H1 (cell line): ENCODE measurements around the gene RBM4. TPM values are rescaled to one million over a fixed set of nuclear protein-coding genes. Genes with fewer than 3 reads are reported as not detected.

Experiments used
- CBX8 ChIP-seq: fragments of 300-800, 300-1000 bp; sonication (generic); IDR thresholded peaks from 2 replicates; pipeline ENCODE4 v1.7.1; 2016; ENCODE audit warnings: low read depth, low read length, borderline replicate concordance
- CEBPB ChIP-seq: IDR thresholded peaks from 2 replicates; pipeline ENCODE4 v1.6.1; 2012; ENCODE audit warnings: low read depth, low read length
- NANOG ChIP-seq: IDR thresholded peaks from 2 replicates; pipeline ENCODE4 v1.6.1; 2011; ENCODE audit warnings: low read length, low read depth, mild to moderate bottlenecking, inconsistent platforms; ENCODE audit not compliant: insufficient read depth, poor library complexity, severe bottlenecking
- SIN3A ChIP-seq, 2 experiments: IDR thresholded peaks in 1 of 2; conservative IDR thresholded peaks in 1 of 2; 2 replicates each; pipeline ENCODE4 v1.6.1; 2011 to 2012; ENCODE audit warnings: low read length in 2 of 2, improper control_type of control experiment in 1 of 2, low read depth in 1 of 2, mild to moderate bottlenecking in 1 of 2
- SP4 ChIP-seq: IDR thresholded peaks from 2 replicates; pipeline ENCODE4 v1.6.1; 2012; ENCODE audit warnings: low read length, inconsistent platforms
- polyA plus RNA-seq, 7 experiments: library from polyadenylated mRNA; depleted of rRNA in 3 of 7; stranded (reverse) in 5 of 7; unstranded in 2 of 7; fragments of >200 nt in 5 of 7; fragments of 200-250 nt in 2 of 7; gene quantifications; 1 replicate in 5 of 7; 2 replicates in 1 of 7; 4 replicates in 1 of 7; pipeline versions ENCODE4 v1.2.1 to v1.2.3, GENCODE V29; 2011 to 2013; ENCODE audit warnings: missing spikeins in 2 of 7, mixed read lengths in 2 of 7
- total RNA-seq: library from RNA; stranded (reverse); fragmentation: NEBNext Ultra II Directional; extraction: Animal tissue kit (Norgen Biotek cat#: 25700); gene quantifications from 2 replicates; pipeline ENCODE4 v1.2.1, GENCODE V29; 2021

Gene RBM4
- total and polyA plus RNA-seq, 2 of the 8 experiments (the other 6 are each of a cell fraction or from before 2014, with no cell fraction given): 192 to 330 TPM

DNA sequence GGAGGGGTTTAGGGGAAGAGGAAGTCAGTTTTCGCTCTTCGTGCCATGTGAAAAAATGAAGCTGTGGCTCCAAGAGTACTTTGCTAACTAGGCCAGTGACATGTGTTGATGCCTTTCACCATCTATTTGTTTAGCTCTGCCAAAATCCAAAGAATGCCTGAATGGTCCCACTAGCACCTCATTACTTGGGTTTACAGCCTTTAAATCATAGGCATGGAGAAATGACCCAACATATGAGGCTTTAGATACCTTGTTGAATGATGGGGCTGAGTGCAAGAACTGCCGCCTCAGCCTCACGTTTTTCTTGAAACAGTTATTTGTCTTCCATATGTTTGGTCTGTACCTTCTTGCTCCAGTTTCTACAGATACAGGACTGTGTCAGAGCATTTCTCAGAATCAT lies 8.3 kb downstream of the RBM4 start (continued):
- TF ChIP-seq SP4 (no peak), CBX8 (no peak), SIN3A (conservative IDR thresholded peaks at IDR 0.05 in 1 of 2, IDR thresholded peaks at IDR 0.05 in 1 of 2; ENCODE audit: low read depth in 1 of 2, low read length in 2 of 2) (no peak), NANOG (no peak), CEBPB (no peak)
